Measurements from ENCODE around the gene SAXO1.

DNA sequence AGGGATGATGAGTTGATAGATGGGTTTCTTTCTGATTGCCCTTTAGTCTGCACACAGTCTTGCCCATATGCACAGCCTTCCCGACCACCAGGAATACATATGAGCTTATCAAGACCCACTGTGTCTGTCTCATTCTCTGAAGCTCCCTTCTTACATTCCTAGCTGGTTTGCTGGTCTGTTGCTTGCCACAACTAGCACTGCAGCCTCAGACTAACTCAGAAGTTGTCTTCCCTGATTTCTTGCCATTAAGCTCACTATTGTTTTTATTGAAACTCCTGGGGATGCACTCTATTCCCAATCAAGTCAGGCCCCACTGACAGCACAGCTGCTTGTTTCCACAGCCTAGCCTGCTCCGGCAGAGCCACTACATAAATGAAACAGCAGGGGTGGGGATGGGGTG is 97.5 kb downstream of the SAXO1 start:
- TF ChIP-seq, protein P1, sequence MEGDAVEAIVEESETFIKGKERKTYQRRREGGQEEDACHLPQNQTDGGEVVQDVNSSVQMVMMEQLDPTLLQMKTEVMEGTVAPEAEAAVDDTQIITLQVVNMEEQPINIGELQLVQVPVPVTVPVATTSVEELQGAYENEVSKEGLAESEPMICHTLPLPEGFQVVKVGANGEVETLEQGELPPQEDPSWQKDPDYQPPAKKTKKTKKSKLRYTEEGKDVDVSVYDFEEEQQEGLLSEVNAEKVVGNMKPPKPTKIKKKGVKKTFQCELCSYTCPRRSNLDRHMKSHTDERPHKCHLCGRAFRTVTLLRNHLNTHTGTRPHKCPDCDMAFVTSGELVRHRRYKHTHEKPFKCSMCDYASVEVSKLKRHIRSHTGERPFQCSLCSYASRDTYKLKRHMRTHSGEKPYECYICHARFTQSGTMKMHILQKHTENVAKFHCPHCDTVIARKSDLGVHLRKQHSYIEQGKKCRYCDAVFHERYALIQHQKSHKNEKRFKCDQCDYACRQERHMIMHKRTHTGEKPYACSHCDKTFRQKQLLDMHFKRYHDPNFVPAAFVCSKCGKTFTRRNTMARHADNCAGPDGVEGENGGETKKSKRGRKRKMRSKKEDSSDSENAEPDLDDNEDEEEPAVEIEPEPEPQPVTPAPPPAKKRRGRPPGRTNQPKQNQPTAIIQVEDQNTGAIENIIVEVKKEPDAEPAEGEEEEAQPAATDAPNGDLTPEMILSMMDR (IDR thresholded peaks at IDR 0.05; ENCODE audit: poor library complexity) = no peak
- no peak for TF ChIP-seq EZH2 (IDR thresholded peaks at IDR 0.05; ENCODE audit: borderline replicate concordance)
